Muscle layer of colon (tissue), 2 donors: ENCODE results near the gene ABCF1.
"Not testable (repeated sequence)": the region's sequence is repeated elsewhere in the genome, so short reads cannot be mapped to it uniquely, and the experiment has no call there.

Experiments used
- H3K27ac ChIP-seq: one replicate; pipeline ENCODE4 v1.7.0; 2013; ENCODE audit warnings: low read depth, mild to moderate bottlenecking, low read length, moderate library complexity
- H3K27me3 ChIP-seq, 2 donors: one replicate each; pipeline ENCODE4 v1.7.0; 2013; ENCODE audit warnings: low read length in 2 of 2, mild to moderate bottlenecking in 2 of 2; ENCODE audit not compliant: insufficient read depth in 2 of 2, control insufficient read depth in 1 of 2
- H3K36me3 ChIP-seq: one replicate; pipeline ENCODE4 v1.7.0; 2013; ENCODE audit warnings: mild to moderate bottlenecking, low read length; ENCODE audit not compliant: insufficient read depth
- H3K4me1 ChIP-seq: one replicate; pipeline ENCODE4 v1.7.0; 2013; ENCODE audit warnings: mild to moderate bottlenecking, low read length; ENCODE audit not compliant: insufficient read depth
- H3K4me3 ChIP-seq, 2 donors: one replicate each; pipeline ENCODE4 v1.7.0; 2013; ENCODE audit warnings: low read length in 2 of 2, low read depth in 1 of 2, mild to moderate bottlenecking in 1 of 2, moderate library complexity in 1 of 2
- H3K9ac ChIP-seq: one replicate; pipeline ENCODE4 v1.7.0; 2013; ENCODE audit warnings: low read length
- H3K9me3 ChIP-seq: one replicate; pipeline ENCODE4 v1.7.0; 2013; ENCODE audit warnings: mild to moderate bottlenecking, low read length
- donor health status: abdominal sarcoma.
- donor health status: Adenocarcinoma of cecum.

Gene ABCF1

DNA sequence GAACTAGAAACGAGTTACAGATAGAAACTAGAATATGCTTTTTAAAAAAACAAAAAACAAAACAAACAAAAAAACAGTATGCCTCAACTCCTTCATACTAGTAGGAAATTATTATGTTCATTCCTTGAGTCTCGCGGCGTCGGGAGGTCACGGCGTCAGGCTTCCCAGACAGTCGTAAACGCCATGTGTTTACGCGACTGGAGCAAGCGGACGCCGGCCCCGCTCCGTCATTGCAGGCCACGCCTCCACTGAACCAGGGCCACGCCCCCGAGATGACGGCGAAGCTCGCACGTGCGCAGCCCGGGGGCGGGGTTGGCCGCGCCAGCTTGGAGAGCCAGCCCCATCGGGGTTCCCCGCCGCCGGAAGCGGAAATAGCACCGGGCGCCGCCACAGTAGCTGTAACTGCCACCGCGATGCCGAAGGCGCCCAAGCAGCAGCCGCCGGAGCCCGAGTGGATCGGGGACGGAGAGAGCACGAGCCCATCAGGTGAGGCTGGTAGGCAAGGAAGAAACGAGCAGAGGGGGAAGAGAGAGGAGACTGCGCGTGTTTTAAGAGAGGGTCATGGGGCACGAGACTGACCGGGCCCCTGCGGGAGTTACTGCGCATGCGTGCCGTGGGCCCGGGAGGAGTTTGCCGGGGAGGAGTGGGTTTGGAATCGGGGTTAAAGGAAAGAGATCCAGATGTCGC, at the start of gene ABCF1:
ABCF1 (plus strand) TSS at position 368 of the 687 bp plus-strand sequence; CDS start at position 414, 46 bp downstream.
- peak within 1 kb of the TSS; percentile 92 for H3K27ac ChIP-seq
- H3K9me3 ChIP-seq = no peaks in the 10 kb centered on the region
- peaks cover 41% of the 10 kb centered on the region for H3K4me1 ChIP-seq

DNA sequence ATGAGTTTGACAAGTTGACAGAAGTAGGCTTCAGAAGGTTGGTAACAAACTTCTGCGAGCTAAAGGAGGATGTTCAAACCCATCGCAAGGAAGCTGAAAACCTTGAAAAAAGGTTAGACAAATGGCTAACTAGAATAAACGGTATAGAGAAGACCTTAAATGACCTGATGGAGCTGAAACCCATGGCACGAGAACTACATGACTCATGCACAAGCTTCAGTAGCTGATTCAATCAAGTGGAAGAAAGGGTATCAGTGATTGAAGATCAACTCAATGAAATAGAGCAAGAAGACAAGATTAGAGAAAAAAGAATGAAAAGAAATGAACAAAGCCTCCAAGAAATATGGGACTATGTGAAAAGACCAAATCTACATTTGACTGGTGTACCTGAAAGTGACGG, 49.3 kb upstream of the ABCF1 start:
- H3K27ac ChIP-seq, H3K9me3 ChIP-seq, H3K36me3 ChIP-seq, H3K4me1 ChIP-seq, H3K9ac ChIP-seq, H3K27me3 ChIP-seq, H3K4me3 ChIP-seq: not testable (repeated sequence)

More for the DNA sequence above, at the start of gene ABCF1:
- Histone ChIP-seq H3K4me3 (peak within 1 kb of the TSS; percentile 47 to 85), H3K27me3 (no peaks in the 10 kb centered on the region), H3K36me3 (peaks cover 7% of the 10 kb centered on the region), H3K9ac (peak within 1 kb of the TSS; percentile 81)

DNA sequence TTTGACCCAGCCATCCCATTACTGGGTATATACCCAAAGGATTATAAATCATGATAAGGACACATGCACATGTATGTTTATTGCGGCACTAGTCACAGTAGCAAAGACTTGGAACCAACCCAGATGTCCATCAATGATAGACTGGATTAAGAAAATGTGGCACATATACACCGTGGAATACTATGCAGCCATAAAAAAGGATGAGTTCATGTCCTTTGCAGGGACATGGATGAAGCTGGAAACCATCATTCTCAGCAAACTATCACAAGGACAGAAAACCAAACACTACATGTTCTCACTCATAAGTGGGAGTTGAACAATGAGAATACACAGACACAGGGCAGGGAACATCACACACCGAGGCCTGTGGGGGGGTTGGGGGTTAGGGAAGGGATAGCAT, 44.8 kb upstream of the ABCF1 start:
- not testable (repeated sequence) for H3K27me3 ChIP-seq, H3K4me3 ChIP-seq, H3K4me1 ChIP-seq, H3K9me3 ChIP-seq, H3K27ac ChIP-seq, H3K9ac ChIP-seq, H3K36me3 ChIP-seq

DNA sequence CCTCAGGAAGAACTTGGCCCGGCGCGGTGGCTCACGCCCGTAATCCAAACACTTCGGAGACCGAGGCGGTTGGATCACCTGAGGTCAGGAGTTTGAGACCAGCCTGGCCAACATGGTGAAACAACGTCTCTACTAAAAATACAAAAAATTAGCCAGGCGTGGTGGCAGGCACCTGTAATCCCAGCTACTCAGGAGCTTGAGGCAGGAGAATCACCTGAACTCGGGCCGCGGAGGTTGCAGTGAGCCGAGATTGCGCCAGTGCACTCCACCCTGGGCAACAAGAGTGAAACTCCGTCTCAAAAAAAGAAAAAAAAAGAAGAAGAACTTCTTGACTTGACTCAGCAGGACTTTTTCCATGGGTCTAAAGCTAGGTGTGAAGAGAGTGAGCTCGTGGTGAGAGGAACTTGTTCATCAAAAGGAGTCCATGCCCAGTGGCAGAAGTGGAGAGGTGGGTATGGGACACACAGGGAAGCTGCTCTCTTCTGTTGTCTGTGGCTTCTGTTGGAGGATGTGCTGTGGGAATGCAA, 41.8 kb upstream of the ABCF1 start:
- not testable (repeated sequence) for H3K27ac ChIP-seq

DNA sequence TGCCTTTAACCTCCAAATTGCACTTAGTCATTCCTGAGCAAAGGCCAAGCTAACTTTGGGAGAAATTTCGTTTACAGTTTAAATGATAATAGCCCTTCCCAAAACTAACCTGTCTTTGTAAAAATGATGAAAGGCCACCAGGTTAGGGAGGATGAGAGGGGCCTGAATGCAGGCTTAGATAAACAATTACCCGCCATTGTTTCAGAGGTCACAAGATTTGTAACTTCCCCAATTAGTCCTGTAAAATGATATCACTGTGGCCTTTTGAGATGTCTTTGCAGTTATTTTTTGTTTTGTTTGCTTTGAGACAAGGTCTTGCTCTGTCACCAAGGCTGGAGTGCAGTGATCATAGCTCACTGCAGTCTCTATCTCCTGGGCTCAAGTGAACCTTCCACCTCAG, 41.2 kb upstream of the ABCF1 start:
- peaks cover 10% of the 10 kb centered on the region for H3K4me1 ChIP-seq
- no peak overlapping the region for H3K27ac ChIP-seq
- no peak overlapping the region for H3K4me3 ChIP-seq
- no peaks in the 10 kb centered on the region for H3K9me3 ChIP-seq
- no peak overlapping the region for H3K9ac ChIP-seq
- no peaks in the 10 kb centered on the region for H3K36me3 ChIP-seq
- H3K27me3 ChIP-seq = no peaks in the 10 kb centered on the region

More for the DNA sequence above, 41.8 kb upstream of the ABCF1 start:
- H3K27me3 ChIP-seq, H3K36me3 ChIP-seq, H3K4me3 ChIP-seq, H3K9me3 ChIP-seq, H3K9ac ChIP-seq: not testable (repeated sequence)
- H3K4me1 ChIP-seq = peaks cover 10% of the 10 kb centered on the region

DNA sequence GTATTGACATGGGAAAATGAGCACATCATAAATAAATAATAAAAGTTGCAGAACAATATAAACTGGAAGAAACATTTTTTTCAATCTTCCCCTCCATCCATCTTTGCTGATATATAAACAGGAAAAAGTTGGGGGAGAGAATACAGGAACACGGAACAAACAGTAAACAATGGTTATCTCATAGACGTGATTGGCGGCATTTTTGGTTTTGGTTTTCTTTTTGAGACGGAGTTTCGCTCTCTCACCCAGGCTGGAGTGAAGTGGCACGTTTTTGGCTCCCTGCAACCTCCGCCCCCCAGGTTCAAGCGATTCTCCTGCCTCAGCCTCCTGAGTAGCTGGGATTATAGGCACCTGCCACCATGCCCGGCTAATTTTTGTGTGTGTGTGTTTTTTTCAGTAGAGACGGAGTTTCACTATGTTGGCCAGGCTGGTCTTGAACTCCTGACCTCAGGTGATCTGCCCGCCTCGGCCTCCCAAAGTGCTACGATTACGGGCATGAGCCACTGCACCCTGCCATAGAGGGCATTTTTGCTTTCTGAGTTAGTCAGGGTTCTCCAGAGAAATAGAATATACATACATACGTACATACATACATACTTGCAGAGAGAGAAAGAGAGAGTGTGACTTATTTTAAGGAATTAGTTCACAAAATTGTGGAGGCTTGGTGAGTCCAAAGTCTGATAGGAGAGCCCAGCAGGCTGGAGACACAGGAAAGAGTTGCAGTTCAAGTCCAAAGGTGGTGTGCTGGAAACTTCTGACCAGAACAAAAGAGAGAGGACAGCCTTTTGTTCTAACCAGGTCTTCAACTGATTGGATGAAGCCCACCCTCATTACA, 37.6 kb upstream of the ABCF1 start:
- Histone ChIP-seq H3K4me3 (no peak overlapping the region), H3K9me3 (no peaks in the 10 kb centered on the region), H3K9ac (no peak overlapping the region), H3K27me3 (no peaks in the 10 kb centered on the region), H3K27ac (no peak overlapping the region), H3K4me1 (peaks cover 4% of the 10 kb centered on the region), H3K36me3 (no peaks in the 10 kb centered on the region)

DNA sequence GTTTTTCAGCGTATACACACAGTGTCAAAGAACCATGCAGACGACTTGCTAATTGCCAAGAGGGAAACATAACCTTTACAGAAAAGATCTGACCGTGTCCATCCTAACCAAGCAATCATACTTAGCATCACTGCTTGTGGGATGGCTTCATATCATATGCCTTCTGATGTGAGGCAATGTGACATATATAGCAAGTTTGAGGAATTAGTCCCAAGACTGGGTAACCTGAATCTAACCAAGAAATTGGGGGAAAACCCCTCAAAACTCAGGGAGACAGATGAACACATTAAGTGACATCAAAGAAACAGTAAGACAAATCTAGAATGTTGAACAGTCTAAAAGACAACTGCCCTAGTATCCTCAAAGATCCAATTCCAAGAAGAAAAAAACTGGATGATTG, 33.3 kb upstream of the ABCF1 start:
- Histone ChIP-seq H3K36me3 (no peaks in the 10 kb centered on the region), H3K4me1 (no peaks in the 10 kb centered on the region), H3K27ac (no peak overlapping the region), H3K9me3 (no peaks in the 10 kb centered on the region), H3K27me3 (no peaks in the 10 kb centered on the region), H3K9ac (no peak overlapping the region), H3K4me3 (no peak overlapping the region)

DNA sequence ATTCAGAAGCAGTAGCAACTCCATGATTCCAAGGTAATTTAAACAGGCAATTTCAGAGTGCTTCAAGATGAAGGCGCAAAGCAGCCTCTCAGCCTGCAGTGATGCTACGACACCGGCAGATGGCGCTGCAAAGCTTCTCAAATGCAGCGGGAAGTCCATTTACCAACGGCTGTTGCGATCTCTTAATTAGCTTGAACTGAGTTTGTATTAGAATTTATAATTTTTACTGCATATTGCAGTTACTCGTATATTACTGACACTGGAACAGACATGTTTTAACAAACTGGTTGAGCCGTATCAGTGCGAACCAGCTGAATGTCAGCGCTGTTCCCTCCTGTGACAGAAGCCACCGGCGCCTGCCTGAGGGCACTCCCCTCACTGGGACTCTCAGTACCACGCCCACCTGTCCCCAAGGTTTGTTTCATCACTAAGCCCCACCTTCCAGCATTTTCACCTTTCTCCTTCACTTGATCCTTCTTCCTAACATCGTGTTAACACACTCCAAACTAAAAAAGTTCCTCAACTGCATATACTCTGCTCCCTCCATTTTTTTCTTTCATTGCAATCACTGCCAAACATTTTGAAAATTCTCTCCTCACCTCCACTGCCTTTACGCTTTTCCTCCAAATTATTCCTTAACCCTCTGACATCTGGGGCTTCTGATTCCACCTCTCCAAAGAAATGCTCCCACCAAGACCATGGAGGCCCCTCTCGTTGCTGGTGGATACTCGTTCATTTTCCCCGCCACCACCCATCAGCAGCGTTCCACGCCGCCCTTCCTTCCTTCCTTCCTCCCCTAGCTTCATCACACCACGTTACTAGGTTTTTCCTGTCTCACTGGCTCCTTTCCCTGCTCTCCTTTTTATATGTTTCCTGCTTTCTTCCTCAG, 29.5 kb upstream of the ABCF1 start:
- Histone ChIP-seq H3K9me3 (no peaks in the 10 kb centered on the region), H3K4me1 (no peaks in the 10 kb centered on the region), H3K36me3 (peaks cover 14% of the 10 kb centered on the region), H3K27ac (no peak overlapping the region), H3K27me3 (no peaks in the 10 kb centered on the region), H3K4me3 (peak overlapping the region in 1 of 2 donors; percentile 26), H3K9ac (no peak overlapping the region)

DNA sequence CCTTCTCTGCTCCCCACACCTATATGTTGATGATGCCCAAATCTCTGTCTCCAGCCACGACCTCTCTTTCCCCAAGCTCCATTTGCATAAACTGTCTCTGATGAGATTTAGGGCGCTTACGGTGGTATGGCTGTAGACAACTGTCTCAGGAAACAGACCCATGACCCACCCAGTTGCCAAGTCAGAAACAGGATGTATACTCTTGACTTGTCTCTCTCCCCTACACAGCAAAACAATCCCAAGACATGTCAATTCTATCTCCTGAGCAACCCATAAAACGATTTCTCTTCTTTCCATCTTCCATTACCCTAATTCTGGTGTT, 28.9 kb upstream of the ABCF1 start:
- Histone ChIP-seq H3K27me3 (no peaks in the 10 kb centered on the region), H3K4me1 (no peaks in the 10 kb centered on the region), H3K9me3 (no peaks in the 10 kb centered on the region), H3K9ac (no peak overlapping the region), H3K4me3 (no peak overlapping the region), H3K27ac (no peak overlapping the region), H3K36me3 (peaks cover 20% of the 10 kb centered on the region)

DNA sequence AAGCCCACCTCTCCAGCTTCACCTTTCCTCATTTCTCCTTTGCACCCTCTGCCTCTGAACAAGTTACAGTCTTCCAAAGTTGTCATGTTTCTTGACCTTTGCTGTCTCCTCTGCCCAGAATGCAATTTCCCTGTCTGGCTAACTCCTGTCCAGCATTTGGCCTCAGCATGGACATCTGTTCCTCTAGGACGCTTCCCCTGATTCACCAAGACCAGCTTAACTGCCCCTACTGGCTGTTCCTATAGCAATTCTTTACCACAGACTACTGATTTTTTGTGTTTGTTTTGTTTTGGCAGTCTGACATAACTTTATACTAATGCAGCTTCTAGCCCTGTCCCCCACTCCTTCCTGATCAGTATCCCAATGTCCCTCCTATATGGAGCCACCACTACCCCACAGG, 28.3 kb upstream of the ABCF1 start:
- Histone ChIP-seq H3K9ac (no peak overlapping the region), H3K27me3 (no peaks in the 10 kb centered on the region), H3K4me3 (no peak overlapping the region), H3K27ac (no peak overlapping the region), H3K9me3 (no peaks in the 10 kb centered on the region), H3K36me3 (peaks cover 23% of the 10 kb centered on the region), H3K4me1 (no peaks in the 10 kb centered on the region)

DNA sequence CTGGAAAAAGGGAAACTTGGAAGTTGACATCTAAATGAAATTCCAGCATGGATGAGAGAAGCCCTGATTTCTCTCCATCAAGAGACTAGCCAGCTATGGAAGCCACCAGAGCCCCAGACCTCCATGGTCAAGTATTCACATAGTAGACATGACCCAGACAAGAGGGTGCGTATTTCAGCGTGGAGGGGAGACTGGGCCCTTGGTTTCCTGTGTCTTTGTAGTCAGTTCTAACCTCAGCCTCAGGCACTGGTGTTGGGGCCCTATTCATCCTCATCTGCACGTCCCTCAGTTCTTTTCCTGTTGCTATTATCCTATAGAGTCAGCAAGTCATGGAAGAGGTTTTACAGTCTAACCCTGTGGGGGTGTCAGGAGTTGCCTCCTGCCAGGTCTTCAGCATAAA, 27.4 kb upstream of the ABCF1 start:
- H3K4me3 ChIP-seq = no peak overlapping the region
- no peaks in the 10 kb centered on the region for H3K4me1 ChIP-seq
- no peaks in the 10 kb centered on the region for H3K9me3 ChIP-seq
- no peaks in the 10 kb centered on the region for H3K27me3 ChIP-seq
- H3K9ac ChIP-seq = no peak overlapping the region
- H3K36me3 ChIP-seq = peaks cover 29% of the 10 kb centered on the region
- no peak overlapping the region for H3K27ac ChIP-seq
